Epithelial cell of esophagus (primary cell): ENCODE data around the gene ST6GAL1.
"Not testable (repeated sequence)": the region's sequence is repeated elsewhere in the genome, so short reads cannot be mapped to it uniquely, and the experiment has no call there.

Experiments used
- DNase-seq: peaks from one replicate; pipeline ENCODE4 v3.0.0; 2010; ENCODE audit warnings: low read depth
- H3K4me3 ChIP-seq: 2 replicates; pipeline ENCODE4 v1.5.1; 2011; ENCODE audit warnings: mild to moderate bottlenecking, low read length, control low read depth
- CTCF ChIP-seq: IDR thresholded peaks from 2 replicates; pipeline ENCODE4 v1.5.1; 2011; ENCODE audit warnings: low read depth, mild to moderate bottlenecking, low read length, control low read depth, inconsistent platforms; ENCODE audit not compliant: insufficient read depth; ENCODE audit errors: missing control alignments

ST6GAL1 gene

GRCh38 chr3:186930143-186930640 is at the start of gene ST6GAL1:
Gene ST6GAL1, plus strand, starts transcription at chr3:186930526. Its CDS starts 112,178 bp downstream, at chr3:187042704.
- H3K4me3 ChIP-seq: peak within 1 kb of the TSS; percentile 68
- no peak for TF ChIP-seq CTCF
- peak; percentile 66 for DNase-seq

- no peak overlapping the region for H3K4me3 ChIP-seq
- no peak for TF ChIP-seq CTCF
- no peak for DNase-seq
These were observed 48.2 kb upstream of the ST6GAL1 start for GRCh38 chr3:186882150-186882524.

GRCh38 chr3:186882881-186883685 is 47.2 kb upstream of the ST6GAL1 start:
- DNase-seq: peak; percentile 92
- no peak for TF ChIP-seq CTCF
- no peak overlapping the region for H3K4me3 ChIP-seq

- DNase-seq: no peak
- TF ChIP-seq CTCF: no peak
These were observed 46.7 kb upstream of the ST6GAL1 start for GRCh38 chr3:186883686-186884058.

GRCh38 chr3:186884868-186885267 is 45.5 kb upstream of the ST6GAL1 start:
- DNase-seq, H3K4me3 ChIP-seq: not testable (repeated sequence)

More at GRCh38 chr3:186883686-186884058, 46.7 kb upstream of the ST6GAL1 start:
- no peak overlapping the region for H3K4me3 ChIP-seq

GRCh38 chr3:186886202-186886981 is 43.9 kb upstream of the ST6GAL1 start:
- no peak for DNase-seq
- no peak for TF ChIP-seq CTCF
- H3K4me3 ChIP-seq: no peak overlapping the region

GRCh38 chr3:186887507-186887938 is 42.8 kb upstream of the ST6GAL1 start:
- DNase-seq, H3K4me3 ChIP-seq: not testable (repeated sequence)
